Activated CD8-positive, alpha-beta memory T cell treated with anti-CD3 and anti-CD28 coated beads for 4 hours (primary cell): ENCODE data around the gene CHN2.

Source experiments
- DNase-seq, 2 donors: peaks; one replicate each; pipeline ENCODE4 v3.0.0-alpha.2; 2020; ENCODE audit warnings: low read depth in 2 of 2

CHN2 gene

DNA sequence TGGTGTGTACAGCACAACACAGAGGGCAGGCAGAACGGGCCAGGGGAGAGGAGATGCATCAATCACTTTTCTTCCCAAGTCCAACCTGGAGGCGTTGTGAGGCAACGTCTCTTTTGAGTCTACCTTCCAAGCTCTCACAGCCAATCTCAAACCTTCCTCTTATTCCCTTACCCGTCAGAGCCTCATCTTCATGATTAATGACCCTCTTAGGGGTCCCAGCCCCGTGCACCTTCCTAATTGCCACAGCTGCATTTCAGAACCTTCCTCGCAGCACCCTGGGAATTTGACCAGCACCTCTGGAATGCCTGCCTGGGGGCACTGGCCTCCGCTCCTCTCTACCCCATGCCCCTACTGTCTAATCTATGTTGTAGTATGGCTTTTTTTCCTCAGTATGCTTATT lies 199.7 kb downstream of the CHN2 start:
- DNase-seq, result no peak

DNA sequence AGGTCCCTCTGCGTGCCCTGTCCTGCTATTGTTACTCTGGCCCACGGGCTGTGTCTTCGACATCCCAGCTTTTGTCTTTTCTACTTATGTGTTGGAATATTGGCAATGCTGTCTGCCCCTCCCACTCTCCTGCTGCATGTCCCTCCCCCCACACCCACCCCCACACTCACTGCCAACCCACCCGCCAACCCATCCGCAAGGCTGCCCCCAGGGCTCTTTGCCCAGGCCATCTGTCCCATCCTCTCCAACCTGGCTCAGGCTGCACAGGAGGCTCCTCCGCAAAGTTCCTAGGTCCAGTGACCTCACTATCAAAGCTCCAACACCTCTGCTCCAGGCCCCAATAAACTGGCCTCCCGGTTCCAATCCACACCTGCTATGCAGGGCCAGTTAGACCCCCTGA lies 202.0 kb downstream of the CHN2 start:
- DNase-seq, result no peak

DNA sequence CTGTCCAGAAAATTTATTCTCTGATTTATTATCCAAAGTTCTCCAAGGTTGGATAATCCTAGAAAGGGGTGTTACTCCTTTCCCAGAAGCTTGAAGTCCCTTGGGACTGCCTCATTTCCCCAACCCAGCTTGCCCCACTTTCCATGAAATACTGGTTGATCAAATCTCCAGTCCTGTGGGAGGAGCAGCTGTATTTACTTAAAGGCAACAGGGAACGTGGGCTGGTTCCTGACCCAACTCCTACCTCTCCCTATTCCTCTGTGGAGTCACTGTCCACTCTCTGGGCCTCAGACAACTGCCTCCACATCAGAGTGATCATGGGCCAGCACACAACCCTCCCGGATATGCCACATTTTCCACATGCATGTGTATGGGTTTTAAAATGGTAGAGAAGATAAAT lies 202.8 kb downstream of the CHN2 start:
- DNase-seq, result no peak

DNA sequence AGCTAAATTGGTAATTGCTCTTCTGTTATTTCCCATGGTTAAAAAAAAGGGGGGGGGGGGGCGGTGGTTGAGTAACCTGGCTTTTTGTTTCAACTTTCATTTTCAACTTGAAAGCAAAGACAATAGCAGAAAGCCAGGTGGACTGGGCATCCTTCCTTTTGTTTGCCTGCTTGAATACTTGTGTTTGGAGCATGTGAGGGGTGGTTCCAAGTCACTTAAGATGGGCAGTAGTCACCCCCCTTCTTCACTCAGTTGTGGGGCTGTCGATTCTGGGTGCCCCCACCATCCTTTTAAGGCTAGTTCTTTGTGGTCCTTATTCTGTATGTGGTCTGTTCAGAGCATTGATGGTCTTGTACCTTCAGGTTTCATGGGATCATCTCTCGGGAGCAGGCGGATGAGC lies 203.4 kb downstream of the CHN2 start:
- DNase-seq, result no peak

DNA sequence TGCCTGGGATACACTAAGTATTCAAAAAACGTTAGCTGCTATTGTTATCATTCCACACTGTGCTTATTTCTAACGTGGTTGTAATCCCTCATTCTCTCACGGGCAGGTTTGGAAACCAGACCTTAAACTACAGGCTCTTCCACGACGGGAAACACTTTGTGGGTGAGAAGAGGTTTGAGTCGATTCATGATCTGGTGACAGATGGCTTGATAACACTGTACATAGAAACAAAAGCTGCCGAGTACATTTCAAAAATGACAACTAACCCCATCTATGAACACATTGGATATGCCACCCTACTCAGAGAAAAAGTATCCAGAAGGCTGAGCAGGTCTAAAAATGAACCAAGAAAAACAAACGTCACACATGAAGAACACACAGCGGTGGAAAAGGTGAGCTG lies 205.9 kb downstream of the CHN2 start:
- no peak for DNase-seq

DNA sequence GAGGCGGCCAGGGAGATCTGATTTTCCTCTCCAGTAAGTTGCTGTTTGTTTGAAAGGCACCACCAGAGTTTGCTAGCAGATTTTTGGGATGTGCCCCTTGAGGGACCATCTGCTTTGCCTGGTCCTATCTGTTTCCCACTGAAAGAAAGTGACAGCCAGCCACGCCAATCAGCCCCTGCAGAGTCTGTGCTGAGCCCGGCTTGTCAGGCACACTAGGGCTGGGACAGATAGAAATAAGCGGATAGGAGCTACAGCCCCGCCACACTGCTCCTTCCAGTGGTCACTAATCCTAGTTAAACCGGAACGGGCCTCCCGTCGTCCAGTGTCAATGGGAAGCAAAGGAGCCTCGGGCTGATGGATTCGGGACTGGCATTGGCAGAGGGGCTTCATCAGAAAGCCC lies 207.2 kb downstream of the CHN2 start:
- no peak for DNase-seq

DNA sequence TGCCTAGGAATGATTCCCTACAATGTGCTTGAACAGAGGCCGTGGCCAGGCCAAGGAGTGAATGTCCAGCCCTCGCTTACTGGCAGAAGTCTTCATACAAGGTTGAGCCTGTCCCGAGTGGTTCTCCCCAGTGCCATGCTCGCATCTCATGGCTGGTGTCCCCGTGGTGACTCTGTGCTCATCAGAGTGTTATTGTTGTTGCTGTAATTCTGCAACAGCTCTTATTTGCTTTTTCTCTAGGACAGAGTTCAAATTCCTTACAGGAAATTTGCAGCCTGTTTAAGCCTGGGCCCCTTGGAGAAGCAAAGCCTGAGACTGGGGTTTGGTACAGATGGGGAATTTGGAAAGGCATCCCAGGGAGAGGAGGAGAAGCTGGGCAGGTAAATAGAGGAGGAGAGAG lies 211.3 kb downstream of the CHN2 start:
- no peak for DNase-seq

DNA sequence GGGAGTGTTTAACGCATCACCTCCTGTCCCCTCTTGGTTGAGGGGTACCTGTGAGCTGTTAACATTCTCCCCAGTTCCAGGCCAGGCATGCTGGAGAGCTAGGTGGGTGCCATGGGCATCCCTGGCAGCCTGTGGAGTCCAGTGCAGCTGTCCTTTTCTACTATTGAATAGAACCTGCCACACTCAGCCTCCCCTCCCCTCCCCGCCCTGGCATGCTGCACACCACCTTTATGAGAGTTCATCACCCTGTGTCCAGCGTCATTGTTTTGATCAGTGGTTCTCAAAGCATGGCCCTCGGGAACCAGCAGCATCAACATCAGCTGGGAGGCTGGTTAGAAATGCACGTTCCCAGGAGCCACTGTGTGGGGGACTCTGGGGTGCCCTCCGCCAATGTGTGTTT lies 211.8 kb downstream of the CHN2 start:
- no peak for DNase-seq

DNA sequence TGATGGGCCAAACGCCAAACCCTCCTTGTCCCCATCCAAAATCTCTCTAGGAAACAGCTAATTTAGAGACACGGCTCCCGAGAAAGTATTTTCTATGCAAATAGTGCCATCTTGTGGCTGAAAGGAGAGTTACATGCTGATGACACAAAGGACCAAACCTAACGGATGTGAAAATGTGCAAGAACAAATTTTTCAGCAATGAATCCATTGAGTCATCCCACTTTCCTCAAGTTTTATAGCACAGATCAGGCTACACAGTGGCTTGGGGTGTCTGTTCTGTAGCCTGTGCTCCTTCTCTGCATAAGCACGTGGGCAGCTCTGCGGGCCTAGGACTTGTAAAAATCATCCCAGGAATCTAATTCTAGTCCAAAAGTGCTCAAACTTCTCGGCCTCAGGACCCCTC lies 214.3 kb downstream of the CHN2 start:
- DNase-seq, result peak; percentile 22 to 33

DNA sequence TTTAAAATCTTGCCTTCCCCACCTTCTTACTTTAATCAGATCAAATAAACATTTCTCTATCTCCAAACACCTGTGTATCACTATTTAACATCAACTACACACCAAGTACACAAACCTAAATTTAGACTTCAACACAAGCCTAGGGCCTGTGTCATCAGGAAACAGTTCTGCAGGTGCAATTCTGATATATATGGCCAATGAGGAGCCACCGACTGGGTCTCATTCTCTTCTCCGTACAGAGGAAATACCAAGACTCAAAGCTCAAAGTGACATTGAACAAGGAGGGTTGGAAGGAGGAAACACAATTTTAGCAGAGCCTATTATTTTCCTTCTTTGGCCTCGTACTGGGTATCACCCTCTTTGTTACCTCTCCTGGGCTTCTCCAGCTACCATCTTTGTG lies 216.4 kb downstream of the CHN2 start:
- DNase-seq, result no peak

DNA sequence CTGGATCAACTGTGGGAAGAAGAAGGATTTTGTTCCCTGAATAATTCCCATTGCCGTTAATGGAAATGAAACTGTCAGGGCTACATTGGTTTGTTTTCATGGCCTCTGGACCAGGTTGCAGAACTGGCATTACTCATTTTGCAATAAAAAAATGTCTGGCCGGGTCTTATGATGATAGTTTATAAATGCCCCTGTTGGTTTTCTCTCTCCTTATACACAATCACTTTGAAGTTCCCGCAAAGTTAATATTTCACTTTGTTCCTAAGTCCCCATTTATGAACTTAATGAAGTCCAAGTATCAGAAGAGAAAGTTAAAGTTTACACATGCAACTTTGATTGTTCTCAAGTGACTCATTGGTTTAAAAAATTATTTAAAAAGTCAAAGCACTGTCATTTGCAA lies 218.3 kb downstream of the CHN2 start:
- DNase-seq, result no peak

DNA sequence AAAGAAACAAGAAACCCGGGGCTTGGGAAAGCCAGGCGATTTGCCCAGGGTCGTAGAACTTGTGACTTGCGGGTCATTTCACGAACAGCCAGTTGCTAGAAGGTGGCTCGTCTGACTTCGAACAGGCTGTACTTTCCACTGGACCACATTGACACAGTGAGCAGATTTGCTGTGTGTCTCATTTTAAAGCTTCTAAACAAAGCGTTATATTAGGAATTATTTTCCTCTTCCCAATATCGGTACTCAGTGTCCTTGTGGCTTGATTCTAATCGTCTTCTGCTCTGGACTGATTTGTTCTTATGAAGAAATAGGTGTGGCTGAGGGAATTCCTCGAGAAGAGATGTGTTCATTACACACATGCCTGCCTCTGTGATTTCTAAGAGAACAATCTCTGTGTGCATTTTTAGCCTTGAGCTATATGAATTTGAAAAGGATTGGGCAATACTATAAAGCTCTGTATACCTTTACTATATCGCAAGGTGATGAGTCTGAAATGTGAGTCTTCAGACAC lies 219.1 kb downstream of the CHN2 start:
- DNase-seq, result no peak

DNA sequence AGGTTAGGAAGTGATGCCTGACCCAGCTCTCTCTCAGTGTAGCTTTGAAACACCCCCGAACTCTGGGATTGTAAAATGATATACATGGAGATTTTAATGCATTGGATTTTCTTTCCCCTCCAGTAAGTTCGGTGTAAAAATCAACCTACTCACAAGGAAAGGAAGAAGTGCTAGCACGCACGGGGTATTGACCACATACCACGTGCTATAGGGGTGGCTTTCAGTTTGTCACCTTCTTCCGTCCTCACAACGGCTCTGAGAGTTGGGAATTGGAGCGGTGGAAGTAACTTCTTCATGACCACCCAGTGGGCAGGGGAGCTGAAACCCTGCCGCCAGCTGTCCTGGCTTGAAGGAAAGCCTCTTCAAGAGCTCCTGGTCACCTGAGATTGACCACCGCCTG lies 219.6 kb downstream of the CHN2 start:
- DNase-seq, result no peak

DNA sequence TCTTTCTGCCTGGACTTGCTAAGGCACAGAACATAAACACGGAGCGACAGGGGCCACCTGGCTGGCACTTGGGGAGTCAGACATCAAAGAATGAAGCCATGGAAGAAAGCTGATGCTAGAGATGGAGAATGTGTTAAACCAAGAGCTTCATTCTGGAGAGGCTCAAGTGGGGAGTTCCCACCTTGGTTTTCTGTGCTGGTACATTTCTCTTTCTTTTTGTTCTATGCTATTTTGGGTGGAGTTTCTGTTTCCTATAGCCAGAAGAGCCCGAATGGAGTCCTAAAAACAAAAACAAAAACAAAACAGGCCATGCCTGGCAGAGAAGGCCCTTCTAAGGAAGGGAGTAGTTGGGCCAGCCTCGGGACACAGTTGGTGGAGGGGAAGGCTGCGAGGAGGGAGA lies 220.6 kb downstream of the CHN2 start:
- DNase-seq, result no peak

DNA sequence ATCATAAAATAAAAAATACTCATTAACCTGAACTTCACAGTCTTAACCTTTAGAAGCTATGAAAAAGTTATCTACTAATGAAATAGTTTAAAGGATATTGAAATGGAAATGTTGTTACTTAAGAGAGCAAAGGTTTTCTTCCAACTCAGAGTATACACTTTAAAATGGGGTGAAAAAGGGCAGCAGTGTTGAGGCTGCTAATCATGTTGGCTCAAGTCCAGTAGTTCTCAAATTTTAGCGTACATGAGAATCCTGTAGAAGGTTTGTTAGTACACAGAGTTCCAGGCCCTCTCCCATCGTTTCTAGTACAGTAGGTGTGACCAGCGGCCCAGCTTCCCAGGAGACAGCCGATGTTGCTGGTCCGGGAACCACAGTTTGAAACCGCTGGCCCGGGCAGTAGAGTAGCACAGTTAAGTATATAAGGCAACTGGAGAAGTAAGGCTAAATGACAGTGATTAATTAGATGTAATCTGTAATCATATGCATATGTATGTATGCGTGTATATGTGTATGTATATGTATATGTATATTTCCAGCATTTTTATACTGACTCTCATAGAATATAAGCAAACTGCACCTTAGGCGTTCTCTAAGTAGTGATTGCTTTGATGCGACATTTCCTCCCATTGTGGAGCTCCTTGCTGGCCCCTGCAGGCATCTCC lies 221.8 kb downstream of the CHN2 start:
- no peak for DNase-seq

DNA sequence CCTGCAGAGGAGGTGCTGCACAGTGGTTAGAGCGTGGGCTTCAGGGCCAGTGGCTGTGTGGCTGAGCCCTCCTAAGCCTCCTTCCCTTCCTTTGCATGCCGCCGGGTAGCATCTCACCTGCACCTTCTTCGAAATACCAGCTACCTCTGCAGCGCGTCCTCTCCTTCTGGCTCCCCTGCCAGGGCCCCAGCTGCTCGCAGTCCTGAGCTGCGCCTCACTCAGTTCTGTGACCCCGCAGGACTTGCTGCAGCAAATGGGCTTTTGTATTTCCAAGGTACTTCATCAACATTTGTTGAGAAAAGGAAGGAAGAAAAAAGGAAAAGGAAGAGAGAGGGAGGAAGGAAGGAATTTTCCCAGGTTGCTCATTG lies 222.3 kb downstream of the CHN2 start:
- no peak for DNase-seq

DNA sequence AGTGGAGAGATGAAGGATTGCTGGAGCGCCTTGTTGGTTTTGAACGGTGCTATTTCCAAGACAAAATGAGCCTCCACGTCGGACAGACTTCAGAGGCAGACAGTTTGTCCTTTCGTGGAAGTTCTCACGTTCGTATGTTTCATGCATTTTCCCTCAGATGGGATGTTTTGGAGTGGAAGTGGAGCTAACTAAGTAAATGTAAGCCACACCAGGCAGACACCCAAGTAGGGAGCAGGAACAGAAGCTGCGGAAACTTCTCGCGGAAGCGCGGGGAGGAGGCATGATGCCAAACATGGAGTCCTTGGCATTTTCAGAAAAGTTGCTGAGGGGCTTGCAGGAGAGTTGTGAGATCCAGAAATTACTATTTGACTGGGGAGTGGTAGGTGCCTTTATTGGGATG lies 223.5 kb downstream of the CHN2 start:
- no peak for DNase-seq

DNA sequence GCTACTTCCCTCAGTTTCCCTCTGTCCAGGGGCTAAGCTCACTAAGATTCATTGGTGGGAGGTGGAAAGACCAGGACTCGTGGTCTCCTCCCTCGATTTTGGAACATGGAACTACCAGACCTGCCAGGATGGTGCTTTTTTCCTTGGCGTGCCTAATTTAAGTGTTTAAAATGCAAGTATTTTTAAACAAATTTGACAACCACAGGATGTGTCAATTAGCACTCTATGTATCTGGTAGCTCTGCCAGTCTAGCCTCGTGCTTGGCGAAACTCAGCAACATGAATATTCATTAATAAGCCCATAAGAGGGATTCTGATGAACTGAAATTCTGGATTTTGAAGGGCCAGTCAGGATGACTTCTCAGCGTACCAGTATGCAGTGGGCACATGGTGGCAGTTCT lies 224.1 kb downstream of the CHN2 start:
- DNase-seq, result no peak

DNA sequence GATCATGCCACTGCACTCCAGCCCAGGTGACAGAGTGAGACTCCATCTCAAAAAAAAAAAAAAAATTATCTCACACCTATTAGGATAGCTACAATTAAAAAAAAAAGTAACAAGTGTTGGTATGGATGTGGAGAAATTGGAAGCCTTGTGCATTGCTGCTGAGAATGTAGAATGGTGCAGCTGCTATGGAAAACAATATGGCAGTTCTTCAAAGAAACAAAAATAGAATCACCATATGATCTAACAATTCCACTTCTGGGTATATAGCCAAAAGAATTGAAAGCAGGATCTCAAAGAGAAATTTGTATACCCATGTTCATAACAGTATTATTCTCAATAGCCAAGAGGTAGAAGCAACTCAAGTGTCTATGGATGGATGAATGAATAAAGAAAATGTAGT lies 225.4 kb downstream of the CHN2 start:
- DNase-seq, result no peak

DNA sequence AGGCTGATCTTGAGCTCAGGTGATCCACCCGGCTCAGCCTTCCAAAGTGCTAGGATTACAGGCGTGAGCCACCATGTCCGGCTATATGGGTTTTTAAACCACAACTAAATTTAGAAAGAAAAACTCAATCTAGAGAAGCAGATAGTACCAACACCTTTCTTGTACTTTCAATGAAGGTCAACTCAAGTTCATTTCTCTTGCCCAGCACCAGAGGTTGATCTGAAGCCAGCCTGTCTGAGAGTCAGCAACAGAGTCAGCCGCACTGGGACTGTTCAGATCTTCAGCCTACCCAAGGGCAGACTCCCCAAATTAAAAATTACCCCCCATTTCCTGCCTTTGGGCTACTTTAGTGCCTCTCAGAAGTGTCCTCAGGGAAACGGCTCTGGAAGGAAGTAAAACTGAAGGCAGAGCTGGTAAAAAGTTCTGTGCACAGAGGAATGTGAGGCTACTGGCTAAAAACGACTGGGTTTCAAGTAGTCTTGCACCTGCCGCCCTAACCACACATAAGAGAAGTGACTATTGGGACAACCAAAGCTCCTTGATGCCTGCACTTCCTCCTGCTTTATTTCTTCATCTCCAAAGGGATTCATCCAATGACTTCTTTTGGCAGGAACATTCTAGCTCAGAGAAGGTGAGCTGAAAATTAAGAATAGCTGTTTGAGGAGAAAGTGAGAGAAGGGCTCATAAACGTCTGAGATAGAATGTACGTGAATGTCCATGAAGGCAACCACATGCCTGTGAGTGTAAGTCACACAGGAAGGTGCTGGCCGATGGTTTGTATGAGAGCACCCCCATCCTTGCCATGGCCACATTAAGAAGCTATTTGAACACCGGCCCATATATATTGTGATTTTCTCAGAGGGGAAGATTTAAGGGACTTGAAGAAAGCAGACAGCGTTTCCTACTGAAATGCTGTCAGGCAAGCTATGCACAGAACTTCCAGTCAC lies 226.7 kb downstream of the CHN2 start:
- DNase-seq, result no peak

DNA sequence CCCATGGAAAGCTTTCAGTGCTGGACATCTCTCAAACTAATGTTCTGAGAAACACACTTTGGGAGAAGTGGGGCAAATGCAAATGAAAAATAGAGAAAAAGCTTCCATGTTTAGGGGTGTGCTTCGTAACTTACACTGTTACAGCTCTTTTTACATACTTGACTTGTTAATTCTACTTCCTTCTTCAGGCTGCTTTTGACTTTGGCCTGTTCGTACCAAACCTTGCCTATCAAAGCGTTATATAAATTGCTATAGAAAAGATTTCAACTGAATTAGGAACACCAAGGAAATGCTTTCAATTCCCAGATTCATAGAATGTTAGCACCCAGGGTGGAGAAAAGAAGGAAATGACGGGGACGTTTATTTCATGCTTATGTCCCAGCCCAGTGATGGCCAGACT lies 228.3 kb downstream of the CHN2 start:
- no peak for DNase-seq

DNA sequence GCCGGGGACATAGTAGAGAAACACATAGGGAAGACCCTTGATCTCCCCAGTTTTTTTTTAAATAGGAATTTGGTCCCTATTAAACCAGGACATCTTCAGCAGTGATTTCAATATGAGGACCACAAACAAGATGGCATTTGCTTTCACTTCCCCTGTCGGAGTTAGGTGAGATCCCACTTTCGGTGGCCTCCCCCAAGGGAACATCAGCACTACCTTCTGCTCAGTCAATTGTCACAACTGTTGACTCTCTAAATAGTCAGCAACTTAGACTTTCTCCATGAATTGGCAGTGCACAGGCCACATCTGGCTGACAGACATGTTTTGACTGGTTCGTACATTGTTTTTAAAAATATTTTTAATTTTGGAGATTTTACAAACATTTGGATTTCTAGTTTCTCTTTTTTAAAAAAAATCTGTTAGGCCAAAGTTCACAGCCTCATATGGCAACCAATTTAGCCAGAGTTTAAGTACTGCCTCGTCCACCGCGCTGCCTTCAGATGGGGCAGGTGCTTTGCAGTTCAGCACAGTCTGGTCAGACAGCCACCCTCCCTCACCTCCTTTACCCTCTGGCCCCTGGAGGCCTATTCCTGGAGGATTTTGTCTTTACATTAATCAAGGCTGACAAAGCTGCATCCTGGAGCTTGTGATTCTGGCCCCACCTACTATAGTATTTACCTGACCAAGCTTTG lies 229.9 kb downstream of the CHN2 start:
- DNase-seq, result no peak

DNA sequence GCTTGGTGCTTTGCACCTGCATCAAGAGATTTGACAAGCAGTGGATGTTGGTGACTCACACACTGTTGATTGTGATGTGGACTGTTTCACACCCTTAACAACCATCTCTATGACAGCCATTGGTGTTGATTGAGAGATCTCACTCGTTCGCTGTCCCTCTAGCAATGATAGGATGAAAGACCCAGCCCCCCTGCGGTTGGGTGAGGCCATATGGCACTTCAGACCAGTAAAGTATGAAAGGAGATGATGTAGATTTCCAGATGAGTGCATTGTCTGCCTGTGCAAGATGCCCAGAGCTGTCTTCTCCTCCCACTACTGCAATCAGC lies 230.4 kb downstream of the CHN2 start:
- no peak for DNase-seq
